IMR-90 (cell line): ENCODE data around the gene ARRB1.

Experiments
- BHLHE40 ChIP-seq: fragments of 150-350 bp; IDR thresholded peaks from 2 replicates; pipeline ENCODE4 v1.6.1; 2016; ENCODE audit warnings: mild to moderate bottlenecking, low read depth, low read length
- CEBPB ChIP-seq: IDR thresholded peaks from 2 replicates; pipeline ENCODE4 v1.6.1; 2012; ENCODE audit warnings: low read depth, low read length, improper control_type of control experiment
- CTCF ChIP-seq: conservative IDR thresholded peaks from 2 replicates; pipeline ENCODE4 v1.5.1; 2012; ENCODE audit warnings: mild to moderate bottlenecking, low read depth, low read length, improper control_type of control experiment
- MAFK ChIP-seq: IDR thresholded peaks from 2 replicates; pipeline ENCODE4 v1.6.1; 2012; ENCODE audit warnings: low read depth, low read length, improper control_type of control experiment
- POLR2A ChIP-seq: IDR thresholded peaks from 2 replicates; pipeline ENCODE4 v1.6.1; 2012; ENCODE audit warnings: mild to moderate bottlenecking, low read depth, low read length
- RAD21 ChIP-seq: IDR thresholded peaks from 2 replicates; pipeline ENCODE4 v1.6.1; 2012; ENCODE audit warnings: low read length, improper control_type of control experiment
- RCOR1 ChIP-seq: IDR thresholded peaks from 2 replicates; pipeline ENCODE4 v1.6.1; 2012; ENCODE audit warnings: mild to moderate bottlenecking, low read length, improper control_type of control experiment; ENCODE audit not compliant: insufficient replicate concordance
- RFX5 ChIP-seq: IDR thresholded peaks from 2 replicates; pipeline ENCODE4 v1.8.0; 2012; ENCODE audit warnings: low read depth, mild to moderate bottlenecking, low read length, moderate library complexity
- SMC3 ChIP-seq: fragments of 150-350 bp; IDR thresholded peaks from 2 replicates; pipeline ENCODE4 v1.6.1; 2016; ENCODE audit warnings: low read depth, mild to moderate bottlenecking, antibody characterized with exemption, low read length, moderate library complexity
- USF2 ChIP-seq: fragments of 150-350 bp; IDR thresholded peaks from 2 replicates; pipeline ENCODE4 v1.6.1; 2017; ENCODE audit warnings: mild to moderate bottlenecking, antibody characterized with exemption, low read length, low read depth

GRCh38 chr11:75289919-75290318 is 61.5 kb downstream of the ARRB1 start:
- TF ChIP-seq MAFK (no peak), CEBPB (no peak), RFX5 (no peak), USF2 (no peak), POLR2A (no peak), CTCF (no peak), SMC3 (no peak), BHLHE40 (no peak), RAD21 (no peak), RCOR1 (no peak)
